SK-N-SH (cell line): Measurements from ENCODE around the gene PAPPA2. TPM values are rescaled to one million over a fixed set of nuclear protein-coding genes. Genes with fewer than 3 reads are reported as not detected.

ENCODE experiments used
- CTCF ChIA-PET: fragments of 300-600, 350-600 bp; formaldehyde crosslinking; extraction: SDS; loops from one replicate; lab custom pipeline; 2021; lab: Yijun Ruan, JAX
- POLR2A ChIA-PET: fragments of 350-600 bp; sonication (Branson Sonifier 250); formaldehyde crosslinking; extraction: SDS; loops from one replicate; lab custom pipeline; 2020; ENCODE audit warnings: antibody characterized with exemption, inconsistent platforms; lab: Yijun Ruan, JAX
- DNase-seq: peaks from one replicate; pipeline ENCODE4 v3.0.0; 2012
- H2AFZ ChIP-seq: fragments of 200-600 bp; sonication (generic); 2 replicates; pipeline ENCODE4 v1.8.1; 2016; ENCODE audit warnings: antibody characterized with exemption, mild to moderate bottlenecking, low read depth
- H3F3A ChIP-seq: fragments of 200-600 bp; sonication (generic); replicated peaks from 2 replicates; pipeline ENCODE3; 2016; ENCODE audit warnings: antibody characterized with exemption, mild to moderate bottlenecking; ENCODE audit not compliant: insufficient read depth
- H3K27ac ChIP-seq, 2 experiments: fragments of 200-500 bp in 1 of 2; fragments of 200-600 bp in 1 of 2; sonication (Bioruptor generic) in 1 of 2; sonication (generic), shearing (Covaris generic) in 1 of 2; 2 replicates each; pipeline versions ENCODE4 v1.5.1 to v1.6.1; 2014 to 2016; ENCODE audit warnings: low read depth in 2 of 2, inconsistent platforms in 1 of 2, low read length in 1 of 2, mild to moderate bottlenecking in 1 of 2, mixed read lengths in 1 of 2
- H3K27me3 ChIP-seq: fragments of 200-600 bp; sonication (generic), shearing (Covaris generic); 2 replicates; pipeline ENCODE4 v1.6.1; 2016; ENCODE audit warnings: mixed run types; ENCODE audit not compliant: insufficient read depth
- H3K36me3 ChIP-seq, 2 experiments: fragments of 200-500 bp in 1 of 2; fragments of 200-600 bp in 1 of 2; sonication (Bioruptor generic) in 1 of 2; sonication (generic) in 1 of 2; replicated peaks in 1 of 2; 2 replicates each; pipeline versions ENCODE3 to v1.5.1; 2014 to 2016; ENCODE audit warnings: low read length in 1 of 2, mild to moderate bottlenecking in 1 of 2; ENCODE audit not compliant: insufficient read depth in 2 of 2, control insufficient read depth in 1 of 2
- H3K4me1 ChIP-seq, 2 experiments: fragments of 200-500 bp in 1 of 2; fragments of 200-600 bp in 1 of 2; sonication (Bioruptor generic) in 1 of 2; sonication (generic), shearing (Covaris generic) in 1 of 2; 2 replicates each; pipeline versions ENCODE4 v1.5.1 to v1.6.1; 2014 to 2016; ENCODE audit warnings: low read depth in 1 of 2, low read length in 1 of 2, mixed run types in 1 of 2; ENCODE audit not compliant: insufficient read depth in 2 of 2, control insufficient read depth in 1 of 2
- H3K4me2 ChIP-seq: fragments of 200-600 bp; sonication (generic), shearing (Covaris generic); 2 replicates; pipeline ENCODE4 v1.6.1; 2017; ENCODE audit warnings: mixed run types
- H3K4me3 ChIP-seq, 2 experiments: fragments of 200-500 bp in 1 of 2; fragments of 200-600 bp in 1 of 2; sonication (Bioruptor generic) in 1 of 2; sonication (generic), shearing (Covaris generic) in 1 of 2; 2 replicates each; pipeline versions ENCODE4 v1.5.1 to v1.8.1; 2014 to 2016; ENCODE audit warnings: low read depth in 2 of 2, inconsistent platforms in 1 of 2, low read length in 1 of 2, mild to moderate bottlenecking in 1 of 2, mixed read lengths in 1 of 2, moderate library complexity in 1 of 2
- H3K79me2 ChIP-seq: fragments of 200-600 bp; sonication (generic); 2 replicates; pipeline ENCODE4 v1.8.1; 2017; ENCODE audit warnings: mild to moderate bottlenecking; ENCODE audit not compliant: insufficient read depth
- H3K9ac ChIP-seq: fragments of 200-600 bp; sonication (generic); 2 replicates; pipeline ENCODE4 v1.6.1; 2017; ENCODE audit warnings: mixed run types
- H3K9me2 ChIP-seq: fragments of 200-600 bp; sonication (generic); 2 replicates; pipeline ENCODE4 v1.6.1; 2017; ENCODE audit warnings: mixed run types
- H3K9me3 ChIP-seq: fragments of 200-600 bp; sonication (generic); 2 replicates; pipeline ENCODE4 v1.6.1; 2017; ENCODE audit warnings: mixed run types, mild to moderate bottlenecking, moderate library complexity
- H4K20me1 ChIP-seq: fragments of 200-600 bp; sonication (generic); 2 replicates; pipeline ENCODE4 v1.6.1; 2017; ENCODE audit warnings: mild to moderate bottlenecking, mixed run types; ENCODE audit not compliant: insufficient read depth
- CTCF ChIP-seq: fragments of 200-600 bp; sonication (generic); IDR thresholded peaks from 2 replicates; pipeline ENCODE4 v1.6.1; 2017; ENCODE audit warnings: antibody characterized with exemption, mild to moderate bottlenecking, moderate library complexity
- ELF1 ChIP-seq: IDR thresholded peaks from 2 replicates; pipeline ENCODE4 v1.4.0; 2012
- EP300 ChIP-seq, 2 experiments: IDR thresholded peaks; 2 replicates each; pipeline versions ENCODE4 v1.4.0 to v1.6.1; 2012; ENCODE audit warnings: borderline replicate concordance in 1 of 2, low read depth in 1 of 2, low read length in 1 of 2
- EZH2phosphoT487 ChIP-seq: fragments of 200-600 bp; sonication (generic); IDR thresholded peaks from 2 replicates; pipeline ENCODE4 v1.6.1; 2017; ENCODE audit warnings: low read depth, mixed run types, mild to moderate bottlenecking, antibody characterized with exemption, moderate library complexity, borderline replicate concordance
- FOXM1 ChIP-seq: IDR thresholded peaks from 2 replicates; pipeline ENCODE4 v1.4.0; 2012; ENCODE audit warnings: low read depth, mild to moderate bottlenecking
- JUND ChIP-seq: IDR thresholded peaks from 2 replicates; pipeline ENCODE4 v1.4.0; 2012
- MEF2A ChIP-seq: IDR thresholded peaks from 2 replicates; pipeline ENCODE4 v1.4.0; 2012; ENCODE audit warnings: low read depth, borderline replicate concordance
- MXI1 ChIP-seq: IDR thresholded peaks from 2 replicates; pipeline ENCODE4 v1.6.1; 2012; ENCODE audit warnings: mild to moderate bottlenecking, low read depth, low read length, improper control_type of control experiment
- NRF1 ChIP-seq: IDR thresholded peaks from 2 replicates; pipeline ENCODE4 v1.6.1; 2012; ENCODE audit warnings: low read depth, mild to moderate bottlenecking, low read length
- PBX3 ChIP-seq: IDR thresholded peaks from 2 replicates; pipeline ENCODE4; 2012
- RCOR1 ChIP-seq: fragments of 150-350 bp; IDR thresholded peaks from 2 replicates; pipeline ENCODE4 v1.6.1; 2017; ENCODE audit warnings: antibody characterized with exemption, low read length
- REST ChIP-seq: IDR thresholded peaks from 2 replicates; pipeline ENCODE4 v1.6.1; 2012; ENCODE audit warnings: mild to moderate bottlenecking, low read depth, low read length, moderate library complexity
- SIN3A ChIP-seq: IDR thresholded peaks from 2 replicates; pipeline ENCODE4 v1.6.1; 2012; ENCODE audit warnings: low read depth, mild to moderate bottlenecking, low read length, moderate library complexity, borderline replicate concordance
- SMC3 ChIP-seq: IDR thresholded peaks from 2 replicates; pipeline ENCODE4 v1.6.1; 2012; ENCODE audit warnings: low read depth, low read length, improper control_type of control experiment
- TCF12 ChIP-seq: IDR thresholded peaks from 2 replicates; pipeline ENCODE4 v1.4.0; 2012
- TEAD4 ChIP-seq: IDR thresholded peaks from 2 replicates; pipeline ENCODE4 v1.4.0; 2012; ENCODE audit warnings: mild to moderate bottlenecking, borderline replicate concordance; ENCODE audit not compliant: insufficient read depth
- USF1 ChIP-seq: IDR thresholded peaks from 2 replicates; pipeline ENCODE4 v1.4.0; 2012; ENCODE audit warnings: low read depth, borderline replicate concordance
- WGBS: methylation state at CpG from one replicate; pipeline ENCODE4 v1.1.6; 2017; ENCODE audit warnings: low lambda C conversion rate; 5-methylcytosine and 5-hydroxymethylcytosine counted together
- polyA plus RNA-seq, 3 experiments: library from polyadenylated mRNA; depleted of rRNA; stranded (reverse); fragments of >200 nt; gene quantifications; 2 replicates each; pipeline ENCODE4 v1.2.3, GENCODE V29; 2012

The PAPPA2 gene
- polyA plus RNA-seq, 1 of the 3 experiments (the other 2 are of a cell fraction): 0.02 TPM

GRCh38 chr1:176480750-176481149 lies 17.8 kb downstream of the PAPPA2 start:
- CTCF ChIA-PET: no interaction called here
- WGBS: 20% methylated on average over 9 of the region's 9 CpGs
- DNase-seq: no peak
- Histone ChIP-seq H3K4me2 (no peak overlapping the region), H3K27me3 (no peaks in the 10 kb centered on the region)
- TF ChIP-seq CTCF (no peak), TEAD4 (no peak), EP300 (IDR thresholded peaks at IDR 0.05; ENCODE audit: borderline replicate concordance in 1 of 2, low read depth in 1 of 2, low read length in 1 of 2) (no peak), TCF12 (no peak), USF1 (no peak), FOXM1 (no peak), SMC3 (no peak), REST (no peak), JUND (no peak), PBX3 (no peak), NRF1 (no peak), EZH2phosphoT487 (no peak), SIN3A (no peak), MXI1 (no peak), ELF1 (no peak), MEF2A (no peak), RCOR1 (no peak)
- TF ChIP-seq, all 33 proteins: peak for 0
- H3K4me1 ChIP-seq: no peaks in the 10 kb centered on the region
- H3F3A ChIP-seq: no peaks in the 10 kb centered on the region
- no peaks in the 10 kb centered on the region for H3K79me2 ChIP-seq
- H2AFZ ChIP-seq: no peak overlapping the region
- no peaks in the 10 kb centered on the region for H4K20me1 ChIP-seq
- H3K9me2 ChIP-seq: no peaks in the 10 kb centered on the region
- no peak overlapping the region for H3K4me3 ChIP-seq
- POLR2A ChIA-PET: no interaction called here
- H3K27ac ChIP-seq: no peak overlapping the region
- H3K9ac ChIP-seq: no peak overlapping the region
- no peaks in the 10 kb centered on the region for H3K9me3 ChIP-seq
- no peaks in the 10 kb centered on the region for H3K36me3 ChIP-seq
